Thoracic aorta (tissue), 2 donors: ENCODE data around the gene APH1B. TPM values are rescaled to one million over a fixed set of nuclear protein-coding genes. Genes with fewer than 3 reads are reported as not detected.

Experiments used
- ATAC-seq: fragments of 150-250 bp; one replicate; pipeline ENCODE4 v1.8.0; 2017; ENCODE audit warnings: low read depth; ENCODE audit not compliant: insufficient number of reproducible peaks, low FRiP score
- DNase-seq: peaks from one replicate; pipeline ENCODE4 v3.0.0-alpha.2; 2020; ENCODE audit warnings: low spot score
- H3K27ac ChIP-seq, 2 donors: fragments of 200-600 bp; sonication (generic); 1 replicate in 1 of 2; 2 replicates in 1 of 2; pipeline ENCODE4 v1.5.1; 2016; ENCODE audit warnings: mild to moderate bottlenecking in 2 of 2, moderate library complexity in 2 of 2
- H3K27me3 ChIP-seq: fragments of 200-600 bp; sonication (generic); replicated peaks from 2 replicates; pipeline ENCODE4 v1.6.0; 2016; ENCODE audit warnings: mild to moderate bottlenecking; ENCODE audit not compliant: insufficient read depth
- H3K36me3 ChIP-seq: fragments of 200-600 bp; sonication (generic); one replicate; pipeline ENCODE4 v1.5.1; 2016
- H3K4me1 ChIP-seq, 2 donors: fragments of 200-600 bp; sonication (generic); 1 replicate in 1 of 2; 2 replicates in 1 of 2; pipeline versions ENCODE4 v1.5.1 to v1.6.0; 2016; ENCODE audit warnings: low read depth in 2 of 2, mild to moderate bottlenecking in 1 of 2; ENCODE audit not compliant: control insufficient read depth in 1 of 2
- H3K4me3 ChIP-seq: fragments of 200-600 bp; sonication (generic); 2 replicates; pipeline ENCODE4 v1.5.1; 2016; ENCODE audit warnings: mild to moderate bottlenecking
- H3K9me3 ChIP-seq: fragments of 200-600 bp; sonication (generic); 2 replicates; pipeline ENCODE4 v1.5.1; 2016
- total RNA-seq, 2 donors: library from RNA; depleted of rRNA; stranded (reverse); fragments of >200 nt; gene quantifications; one replicate each; pipeline versions ENCODE4 v1.1.0 to v1.2.3, GENCODE V29; 2016
- TF ChIP-seq, protein P1 (sequence below): fragments of 200-600 bp; sonication (generic); IDR thresholded peaks from one replicate; pipeline ENCODE4 v1.5.1; 2019; ENCODE audit warnings: antibody characterized with exemption

The APH1B gene
- total RNA-seq, 2 donors from 2014 or later = 16.2 to 22.2 TPM

GRCh38 chr15:63276342-63277037, 915 bp upstream of the APH1B start:
- Histone ChIP-seq H3K36me3 (no peaks in the 10 kb centered on the region), H3K27ac (peak overlapping the region; percentile 72 to 75), H3K27me3 (no peaks in the 10 kb centered on the region), H3K4me1 (peaks cover 6 to 19% of the 10 kb centered on the region in 2 donors), H3K9me3 (no peaks in the 10 kb centered on the region), H3K4me3 (peak overlapping the region; percentile 100)
- peak; percentile 17 for ATAC-seq
- TF ChIP-seq, protein P1, sequence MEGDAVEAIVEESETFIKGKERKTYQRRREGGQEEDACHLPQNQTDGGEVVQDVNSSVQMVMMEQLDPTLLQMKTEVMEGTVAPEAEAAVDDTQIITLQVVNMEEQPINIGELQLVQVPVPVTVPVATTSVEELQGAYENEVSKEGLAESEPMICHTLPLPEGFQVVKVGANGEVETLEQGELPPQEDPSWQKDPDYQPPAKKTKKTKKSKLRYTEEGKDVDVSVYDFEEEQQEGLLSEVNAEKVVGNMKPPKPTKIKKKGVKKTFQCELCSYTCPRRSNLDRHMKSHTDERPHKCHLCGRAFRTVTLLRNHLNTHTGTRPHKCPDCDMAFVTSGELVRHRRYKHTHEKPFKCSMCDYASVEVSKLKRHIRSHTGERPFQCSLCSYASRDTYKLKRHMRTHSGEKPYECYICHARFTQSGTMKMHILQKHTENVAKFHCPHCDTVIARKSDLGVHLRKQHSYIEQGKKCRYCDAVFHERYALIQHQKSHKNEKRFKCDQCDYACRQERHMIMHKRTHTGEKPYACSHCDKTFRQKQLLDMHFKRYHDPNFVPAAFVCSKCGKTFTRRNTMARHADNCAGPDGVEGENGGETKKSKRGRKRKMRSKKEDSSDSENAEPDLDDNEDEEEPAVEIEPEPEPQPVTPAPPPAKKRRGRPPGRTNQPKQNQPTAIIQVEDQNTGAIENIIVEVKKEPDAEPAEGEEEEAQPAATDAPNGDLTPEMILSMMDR = no peak
- DNase-seq = no peak

DNA sequence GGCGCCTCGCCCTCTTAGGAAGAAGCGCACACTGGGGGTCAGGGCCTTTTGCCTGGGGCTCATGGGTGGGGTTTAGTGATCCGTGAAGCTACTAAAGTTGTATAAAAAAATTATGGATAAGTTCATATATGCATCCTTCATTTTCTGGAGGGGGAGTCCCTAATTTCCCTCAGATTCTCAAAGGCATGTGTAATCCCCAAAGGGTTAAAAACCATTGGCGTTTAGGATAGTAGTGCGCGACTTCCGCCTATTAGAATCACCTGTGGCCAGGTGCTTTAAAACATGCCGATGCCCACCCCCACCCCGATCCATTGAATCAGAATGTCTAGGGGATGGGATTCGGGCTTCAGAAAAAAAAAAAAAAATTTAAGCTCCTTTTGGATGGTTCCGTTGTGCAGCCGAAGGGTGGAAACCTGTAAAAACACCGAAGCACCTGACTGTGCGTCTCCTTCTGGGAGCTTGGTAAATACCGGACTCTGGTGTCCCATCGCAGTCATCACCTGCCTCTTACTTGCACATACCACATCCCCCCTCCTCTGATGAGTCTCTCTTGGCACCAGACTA, 570 bp downstream of the APH1B start:
- H3K4me3 ChIP-seq = peak overlapping the region; percentile 100
- H3K27me3 ChIP-seq = no peaks in the 10 kb centered on the region
- H3K36me3 ChIP-seq = no peaks in the 10 kb centered on the region
- H3K27ac ChIP-seq = peak overlapping the region; percentile 88 to 93
- TF ChIP-seq, protein P1 = no peak
- H3K4me1 ChIP-seq = peaks cover 9 to 19% of the 10 kb centered on the region in 2 donors
- H3K9me3 ChIP-seq = no peaks in the 10 kb centered on the region
- ATAC-seq = no peak
- DNase-seq = no peak

DNA sequence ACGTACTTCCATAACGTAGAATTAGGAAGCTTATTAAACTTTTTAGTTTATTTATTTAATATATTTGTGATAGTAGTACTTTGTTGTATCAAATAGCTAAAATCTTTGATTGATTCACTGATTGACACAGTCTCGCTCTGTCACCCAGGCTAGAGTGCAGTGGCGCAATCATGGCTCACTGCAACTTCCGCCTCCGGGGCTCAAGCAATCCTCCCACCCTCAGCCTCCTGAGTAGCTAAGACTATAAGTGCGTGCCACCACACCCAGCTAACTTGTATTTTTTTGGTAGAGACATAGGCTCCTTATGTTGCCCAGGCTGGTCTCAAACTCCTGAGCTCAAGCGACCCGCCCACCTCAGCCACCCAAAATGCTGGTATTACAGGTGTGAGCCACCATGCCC, 5.7 kb downstream of the APH1B start:
- TF ChIP-seq, protein P1 = no peak
- DNase-seq (no peak), ATAC-seq (no peak)
- Histone ChIP-seq H3K4me1 (peaks cover 10 to 12% of the 10 kb centered on the region in 2 donors), H3K36me3 (peaks cover 8% of the 10 kb centered on the region), H3K27me3 (no peaks in the 10 kb centered on the region), H3K27ac (peak overlapping the region in 1 of 2 donors; percentile 7), H3K9me3 (no peaks in the 10 kb centered on the region), H3K4me3 (no peak overlapping the region)

DNA sequence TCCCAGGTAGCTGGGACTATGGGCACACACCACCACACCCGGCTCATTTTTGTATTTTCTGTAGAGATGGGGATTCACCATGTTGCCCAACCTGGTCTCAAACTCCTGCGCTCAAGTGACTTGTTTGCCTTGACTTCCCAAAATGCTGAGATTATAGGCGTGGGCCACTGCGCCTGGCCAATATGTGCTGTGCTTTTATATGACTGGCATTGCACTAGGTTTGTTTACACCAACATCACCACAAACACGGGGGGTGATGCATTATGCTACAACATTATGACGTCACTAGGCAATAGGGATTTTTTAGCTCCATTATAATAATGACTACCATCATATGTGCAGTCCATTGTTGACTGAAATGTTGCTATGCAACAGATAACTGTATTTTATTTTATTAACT, 6.9 kb downstream of the APH1B start:
- TF ChIP-seq, protein P1 = no peak
- peaks cover 0 to 6% of the 10 kb centered on the region in 2 donors for H3K4me1 ChIP-seq
- ATAC-seq = no peak
- no peak overlapping the region for H3K27ac ChIP-seq
- H3K27me3 ChIP-seq = no peaks in the 10 kb centered on the region
- H3K36me3 ChIP-seq = peaks cover 8% of the 10 kb centered on the region
- no peak for DNase-seq
- no peaks in the 10 kb centered on the region for H3K9me3 ChIP-seq
- no peak overlapping the region for H3K4me3 ChIP-seq

- TF ChIP-seq, protein P1 = no peak
- ATAC-seq (no peak), DNase-seq (no peak)
- Histone ChIP-seq H3K4me1 (peaks cover 18 to 23% of the 10 kb centered on the region in 2 donors), H3K27ac (no peak overlapping the region), H3K9me3 (no peaks in the 10 kb centered on the region), H3K27me3 (no peaks in the 10 kb centered on the region), H3K4me3 (no peak overlapping the region), H3K36me3 (peaks cover 8% of the 10 kb centered on the region)
Observed at GRCh38 chr15:63287109-63287508, 9.7 kb downstream of the APH1B start.
